IMR-90 (cell line): ENCODE data around the gene RPP40. TPM values are rescaled to one million over a fixed set of nuclear protein-coding genes. Genes with fewer than 3 reads are reported as not detected.

Experiments used
- ATAC-seq: fragments of 200-7000 bp; cut with Tn5 transposase; 2 replicates; pipeline ENCODE4 v1.9.1; 2020; ENCODE audit warnings: low read depth, mild to moderate bottlenecking, moderate library complexity
- BruUV-seq: library from RNA; stranded (reverse); fragments of 400-500 nt; replicated peaks from 2 replicates; lab custom pipeline; 2021; lab: Mats Ljungman, UMichigan
- CTCF ChIA-PET: fragments of 300-600 bp; formaldehyde crosslinking; extraction: SDS; loops from one replicate; lab custom pipeline; 2021; ENCODE audit warnings: antibody characterized with exemption; lab: Yijun Ruan, JAX
- POLR2A ChIA-PET: fragments of 300-600 bp; sonication (Branson Sonifier 250); formaldehyde crosslinking; loops from one replicate; lab custom pipeline; 2022; ENCODE audit warnings: antibody characterized with exemption; ENCODE audit not compliant: unreplicated experiment; lab: Charles Lee
- DNase-seq: peaks from one replicate; pipeline ENCODE4 v3.0.0; 2013
- H2AFZ ChIP-seq: replicated peaks from 2 replicates; pipeline ENCODE3; 2013; ENCODE audit warnings: low read length, mild to moderate bottlenecking; ENCODE audit not compliant: poor library complexity
- H2AK5ac ChIP-seq: 2 replicates; pipeline ENCODE4 v1.6.1; 2013; ENCODE audit warnings: low read depth, low read length, inconsistent platforms
- H2AK9ac ChIP-seq: replicated peaks from 2 replicates; pipeline ENCODE3; 2013; ENCODE audit warnings: mild to moderate bottlenecking, low read depth, low read length, moderate library complexity; ENCODE audit not compliant: poor library complexity
- H2BK120ac ChIP-seq: 2 replicates; pipeline ENCODE4 v1.6.1; 2013; ENCODE audit warnings: low read depth, low read length, inconsistent platforms
- H2BK15ac ChIP-seq: 3 replicates; pipeline ENCODE4 v1.6.1; 2013; ENCODE audit warnings: low read depth, low read length, inconsistent platforms
- H2BK20ac ChIP-seq: 2 replicates; pipeline ENCODE4 v1.6.1; 2013; ENCODE audit warnings: low read depth, mild to moderate bottlenecking, inconsistent platforms, low read length, moderate library complexity
- H2BK5ac ChIP-seq: 2 replicates; pipeline ENCODE4 v1.6.1; 2013; ENCODE audit warnings: mild to moderate bottlenecking, low read depth, low read length, inconsistent platforms; ENCODE audit not compliant: poor library complexity, severe bottlenecking
- H3K14ac ChIP-seq: replicated peaks from 2 replicates; pipeline ENCODE4 v1.6.1; 2013; ENCODE audit warnings: low read depth, low read length, inconsistent platforms
- H3K18ac ChIP-seq: 2 replicates; pipeline ENCODE4 v1.6.1; 2013; ENCODE audit warnings: low read depth, low read length, control low read depth
- H3K23ac ChIP-seq: 2 replicates; pipeline ENCODE4 v1.6.1; 2013; ENCODE audit warnings: low read depth, low read length, inconsistent platforms
- H3K27ac ChIP-seq: 2 replicates; pipeline ENCODE4 v1.5.1; 2013; ENCODE audit warnings: mild to moderate bottlenecking, control low read depth, low read length; ENCODE audit not compliant: insufficient read depth
- H3K27me3 ChIP-seq: 2 replicates; pipeline ENCODE4 v1.6.1; 2013; ENCODE audit warnings: low read length; ENCODE audit not compliant: control insufficient read depth, insufficient read depth
- H3K36me3 ChIP-seq: 2 replicates; pipeline ENCODE4 v1.6.1; 2013; ENCODE audit warnings: low read length, mixed read lengths; ENCODE audit not compliant: control insufficient read depth, insufficient read depth
- H3K4ac ChIP-seq: 2 replicates; pipeline ENCODE4 v1.6.1; 2013; ENCODE audit warnings: low read depth, low read length, inconsistent platforms
- H3K4me1 ChIP-seq: 2 replicates; pipeline ENCODE4 v1.6.1; 2013; ENCODE audit warnings: low read length, mixed read lengths; ENCODE audit not compliant: control insufficient read depth, insufficient read depth
- H3K4me2 ChIP-seq: 2 replicates; pipeline ENCODE4 v1.6.1; 2013; ENCODE audit warnings: low read depth, mild to moderate bottlenecking, control low read depth, low read length, moderate library complexity
- H3K4me3 ChIP-seq: 2 replicates; pipeline ENCODE4 v1.5.1; 2013; ENCODE audit warnings: low read depth, mild to moderate bottlenecking, control low read depth, low read length, moderate library complexity; ENCODE audit not compliant: insufficient read depth
- H3K56ac ChIP-seq: 2 replicates; pipeline ENCODE4 v1.6.1; 2013; ENCODE audit warnings: low read length, inconsistent platforms; ENCODE audit not compliant: insufficient read depth; ENCODE audit errors: extremely low read depth
- H3K79me1 ChIP-seq, 2 experiments: 2 replicates each; pipeline ENCODE4 v1.6.1; 2013; ENCODE audit warnings: low read length in 2 of 2, inconsistent platforms in 1 of 2, low read depth in 1 of 2
- H3K9ac ChIP-seq: 2 replicates; pipeline ENCODE4 v1.6.1; 2013; ENCODE audit warnings: low read depth, low read length, control low read depth
- H3K9me1 ChIP-seq: 2 replicates; pipeline ENCODE4 v1.6.1; 2013; ENCODE audit warnings: low read length, inconsistent platforms; ENCODE audit not compliant: insufficient read depth
- H3K9me3 ChIP-seq: 2 replicates; pipeline ENCODE4 v1.6.1; 2013; ENCODE audit warnings: low read length; ENCODE audit not compliant: control insufficient read depth, insufficient read depth
- H4K20me1 ChIP-seq: 2 replicates; pipeline ENCODE4 v1.6.1; 2013; ENCODE audit warnings: low read length, inconsistent platforms; ENCODE audit not compliant: insufficient read depth
- H4K5ac ChIP-seq: 2 replicates; pipeline ENCODE4 v1.6.1; 2013; ENCODE audit warnings: mild to moderate bottlenecking, low read depth, low read length, control low read depth
- H4K8ac ChIP-seq, 2 experiments: 2 replicates each; pipeline ENCODE4 v1.6.1; 2013; ENCODE audit warnings: low read depth in 2 of 2, low read length in 2 of 2, control low read depth in 1 of 2, inconsistent platforms in 1 of 2
- H4K91ac ChIP-seq: 2 replicates; pipeline ENCODE4 v1.6.1; 2013; ENCODE audit warnings: low read depth, low read length, inconsistent platforms; ENCODE audit not compliant: insufficient read depth
- BHLHE40 ChIP-seq: fragments of 150-350 bp; IDR thresholded peaks from 2 replicates; pipeline ENCODE4 v1.6.1; 2016; ENCODE audit warnings: mild to moderate bottlenecking, low read depth, low read length
- CEBPB ChIP-seq: IDR thresholded peaks from 2 replicates; pipeline ENCODE4 v1.6.1; 2012; ENCODE audit warnings: low read depth, low read length, improper control_type of control experiment
- CHD1 ChIP-seq: IDR thresholded peaks from 2 replicates; pipeline ENCODE4 v1.6.1; 2012; ENCODE audit warnings: low read depth, low read length, improper control_type of control experiment
- CTCF ChIP-seq: conservative IDR thresholded peaks from 2 replicates; pipeline ENCODE4 v1.5.1; 2012; ENCODE audit warnings: mild to moderate bottlenecking, low read depth, low read length, improper control_type of control experiment
- ELK1 ChIP-seq: fragments of 150-350 bp; IDR thresholded peaks from 2 replicates; pipeline ENCODE4 v1.6.1; 2016; ENCODE audit warnings: low read depth, mild to moderate bottlenecking, low read length, moderate library complexity, borderline replicate concordance
- MAFK ChIP-seq: IDR thresholded peaks from 2 replicates; pipeline ENCODE4 v1.6.1; 2012; ENCODE audit warnings: low read depth, low read length, improper control_type of control experiment
- MAZ ChIP-seq: IDR thresholded peaks from 2 replicates; pipeline ENCODE4 v1.6.1; 2012; ENCODE audit warnings: low read depth, mild to moderate bottlenecking, low read length, improper control_type of control experiment, moderate library complexity, borderline replicate concordance
- MXI1 ChIP-seq: IDR thresholded peaks from 2 replicates; pipeline ENCODE4 v1.6.1; 2012; ENCODE audit warnings: low read depth, mild to moderate bottlenecking, low read length, moderate library complexity, borderline replicate concordance
- NFE2L2 ChIP-seq: fragments of 150-350 bp; IDR thresholded peaks from 2 replicates; pipeline ENCODE4 v1.6.1; 2016; ENCODE audit warnings: low read depth, mild to moderate bottlenecking, low read length
- POLR2A ChIP-seq: IDR thresholded peaks from 2 replicates; pipeline ENCODE4 v1.6.1; 2012; ENCODE audit warnings: mild to moderate bottlenecking, low read depth, low read length
- RAD21 ChIP-seq: IDR thresholded peaks from 2 replicates; pipeline ENCODE4 v1.6.1; 2012; ENCODE audit warnings: low read length, improper control_type of control experiment
- RCOR1 ChIP-seq: IDR thresholded peaks from 2 replicates; pipeline ENCODE4 v1.6.1; 2012; ENCODE audit warnings: mild to moderate bottlenecking, low read length, improper control_type of control experiment; ENCODE audit not compliant: insufficient replicate concordance
- RFX5 ChIP-seq: IDR thresholded peaks from 2 replicates; pipeline ENCODE4 v1.8.0; 2012; ENCODE audit warnings: low read depth, mild to moderate bottlenecking, low read length, moderate library complexity
- SMC3 ChIP-seq: fragments of 150-350 bp; IDR thresholded peaks from 2 replicates; pipeline ENCODE4 v1.6.1; 2016; ENCODE audit warnings: low read depth, mild to moderate bottlenecking, antibody characterized with exemption, low read length, moderate library complexity
- USF2 ChIP-seq: fragments of 150-350 bp; IDR thresholded peaks from 2 replicates; pipeline ENCODE4 v1.6.1; 2017; ENCODE audit warnings: mild to moderate bottlenecking, antibody characterized with exemption, low read length, low read depth
- WGBS, 2 experiments: methylation state at CpG; one replicate each; pipeline versions ENCODE4 v1.1.5 to v1.1.7; 2013; ENCODE audit warnings: missing lambda C conversion rate in 2 of 2; ENCODE audit not compliant: insufficient read length in 1 of 2; ENCODE audit errors: extremely low coverage in 2 of 2; 5-methylcytosine and 5-hydroxymethylcytosine counted together
- dilution Hi-C: fragments of 300-500 bp; cut with HindIII; formaldehyde crosslinking; loops from one replicate; pipeline ENCODE4 v1.14.3; 2018; ENCODE audit warnings: low sequenced_read_pairs; ENCODE audit not compliant: unreplicated experiment
- in situ Hi-C: fragments of 300-500 bp; cut with MboI; formaldehyde crosslinking; loops from 3 replicates; pipeline ENCODE4 v1.14.3; 2019; ENCODE audit warnings: low sequenced_read_pairs, inconsistent platforms, mixed read lengths
- intact Hi-C: fragments of 100-400 bp; cut with micrococcal nuclease; formaldehyde crosslinking; loops from 2 replicates; pipeline ENCODE4 v1.10.0; 2022
- polyA plus RNA-seq, 3 experiments: library from polyadenylated mRNA; depleted of rRNA; stranded (reverse); fragments of >200 nt; gene quantifications; 2 replicates each; pipeline ENCODE4 v1.2.3, GENCODE V29; 2012; ENCODE audit warnings: low replicate concordance in 1 of 3
- total RNA-seq: library from RNA; depleted of rRNA; stranded (reverse); fragments of >200 nt; gene quantifications from 2 replicates; pipeline ENCODE4 v1.2.3, GENCODE V29; 2012

Gene RPP40
- total and polyA plus RNA-seq, 2 of the 4 experiments (the other 2 are of a cell fraction) = 8.1 to 22.2 TPM

GRCh38 chr6:4973415-4973814, 30.4 kb downstream of the RPP40 start:
- no peaks in the 10 kb centered on the region for H3K79me1 ChIP-seq
- 82% methylated on average over 4 of the region's 13 CpGs; no CpG with 5 or more reads in 1 of the 2 experiments for WGBS, 2 experiments
- peak overlapping the region; percentile 39; the same call in 1 of the 2 replicates for H4K5ac ChIP-seq
- peak overlapping the region; percentile 13 to 58; a peak in 1 of 4 replicates for H4K8ac ChIP-seq
- TF ChIP-seq MAFK = no peak
- TF ChIP-seq MAZ = no peak
- no peak for TF ChIP-seq USF2
- no peak for TF ChIP-seq MXI1
- no peak for TF ChIP-seq BHLHE40
- no peak for TF ChIP-seq POLR2A
- no peak for TF ChIP-seq RFX5
- no peak for TF ChIP-seq RAD21
- TF ChIP-seq NFE2L2 = no peak
- no peak for TF ChIP-seq ELK1
- no peak for TF ChIP-seq SMC3
- TF ChIP-seq CTCF = no peak
- no peak for TF ChIP-seq CHD1
- no peak for TF ChIP-seq CEBPB
- no peak for TF ChIP-seq RCOR1
- H3K36me3 ChIP-seq = no peaks in the 10 kb centered on the region
- no peak overlapping the region for H3K9ac ChIP-seq
- H2BK5ac ChIP-seq = no peak overlapping the region
- CTCF ChIA-PET = interaction anchor here (0.6 kb wide), 1 partner anchor 15 kb away, joined by 4 read pairs; no protein-coding TSS in a partner anchor
- no peak overlapping the region for H2BK15ac ChIP-seq
- peak overlapping the region; percentile 31; the same call in 1 of the 2 replicates for H3K14ac ChIP-seq
- in situ Hi-C loops = no loop called here
- peak overlapping the region; percentile 27; the same call in 1 of the 2 replicates for H2AK5ac ChIP-seq
- H4K91ac ChIP-seq = no peak overlapping the region; the same call in 1 of the 2 replicates
- peak overlapping the region; percentile 65; the same call in 1 of the 2 replicates for H3K27ac ChIP-seq
- DNase-seq (no peak), ATAC-seq (no peak)
- no peak overlapping the region for H2BK20ac ChIP-seq
- H3K4ac ChIP-seq = 0 out of 2 replicates have a peak overlapping the region, but pooled peaks have one; percentile 49
- no peak overlapping the region for H3K4me2 ChIP-seq
- peaks cover 10% of the 10 kb centered on the region; the same call in 1 of the 2 replicates for H3K9me1 ChIP-seq
- H3K4me1 ChIP-seq = peaks cover 14% of the 10 kb centered on the region; the same call in 1 of the 2 replicates
- peak overlapping the region; percentile 44; the same call in 1 of the 2 replicates for H3K18ac ChIP-seq
- POLR2A ChIA-PET = no interaction called here
- H2AFZ ChIP-seq = peak overlapping the region; percentile 77
- H3K56ac ChIP-seq = no peak overlapping the region
- dilution Hi-C loops = no loop called here
- peak overlapping the region; percentile 68; the same call in 1 of the 2 replicates for H2BK120ac ChIP-seq
- BruUV-seq = no TSS peak
- peak overlapping the region; percentile 7 for H2AK9ac ChIP-seq
- no peak overlapping the region for H3K4me3 ChIP-seq
- intact Hi-C loops = no loop called here
- H3K23ac ChIP-seq = no peak overlapping the region; the same call in 1 of the 2 replicates
- H4K20me1 ChIP-seq = no peaks in the 10 kb centered on the region
- H3K27me3 ChIP-seq = 0 out of 2 replicates have a peak, but pooled peaks cover 2% of the 10 kb centered on the region
- H3K9me3 ChIP-seq = no peaks in the 10 kb centered on the region
